GM19463 (cell line): ENCODE measurements around the gene PANK1.

Source experiments
- ATAC-seq: cut with Tn5 transposase; IDR thresholded peaks from one replicate; pipeline ENCODE4 v1.9.1; 2021; ENCODE audit warnings: mild to moderate bottlenecking, moderate library complexity; ENCODE audit not compliant: unreplicated experiment

The PANK1 gene

DNA sequence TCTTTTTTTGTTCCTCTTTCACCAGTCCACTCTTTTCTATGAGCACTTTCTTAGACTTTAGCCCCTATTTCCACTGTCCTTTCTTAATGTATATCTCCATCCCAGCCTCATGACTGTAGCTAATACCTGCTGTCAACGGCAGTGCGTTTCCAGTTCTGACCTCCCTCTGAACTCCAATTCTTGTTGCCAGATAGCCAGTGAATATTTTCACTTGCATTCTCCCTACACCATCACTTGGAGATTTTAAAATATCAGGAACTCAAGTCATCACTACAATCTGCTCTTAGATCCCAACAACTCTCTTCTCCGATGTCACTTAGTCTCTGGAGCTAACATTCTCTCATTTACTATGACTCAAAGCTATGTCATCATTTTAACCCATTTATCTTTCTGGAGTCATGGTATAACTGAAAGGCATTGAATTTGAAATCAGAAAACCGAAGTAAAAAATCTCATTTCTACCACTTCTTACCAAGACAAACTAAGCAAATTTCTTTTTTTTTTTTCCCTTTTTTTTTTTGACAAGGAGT lies 104.6 kb downstream of the PANK1 start:
- ATAC-seq: no peak

GRCh38 chr10:89537364-89537763 lies 107.7 kb downstream of the PANK1 start:
- no peak for ATAC-seq

DNA sequence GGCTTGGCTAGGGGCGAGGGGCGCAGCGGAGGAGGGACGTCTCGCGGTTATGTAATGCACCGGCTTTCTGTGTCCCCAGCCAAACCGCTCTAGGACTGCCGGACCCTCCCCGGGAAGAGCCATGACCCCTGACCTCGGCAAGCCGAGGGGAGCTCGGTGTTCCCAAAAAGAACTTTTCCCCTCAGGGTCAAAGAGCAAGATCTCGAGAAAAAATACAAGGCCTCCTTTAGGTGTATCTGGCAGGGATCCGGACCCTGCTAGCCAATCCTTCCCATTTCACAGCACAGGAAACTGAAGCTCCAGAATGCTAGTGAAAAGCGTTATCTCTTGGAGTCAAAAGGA lies 109.1 kb downstream of the PANK1 start:
- no peak for ATAC-seq

DNA sequence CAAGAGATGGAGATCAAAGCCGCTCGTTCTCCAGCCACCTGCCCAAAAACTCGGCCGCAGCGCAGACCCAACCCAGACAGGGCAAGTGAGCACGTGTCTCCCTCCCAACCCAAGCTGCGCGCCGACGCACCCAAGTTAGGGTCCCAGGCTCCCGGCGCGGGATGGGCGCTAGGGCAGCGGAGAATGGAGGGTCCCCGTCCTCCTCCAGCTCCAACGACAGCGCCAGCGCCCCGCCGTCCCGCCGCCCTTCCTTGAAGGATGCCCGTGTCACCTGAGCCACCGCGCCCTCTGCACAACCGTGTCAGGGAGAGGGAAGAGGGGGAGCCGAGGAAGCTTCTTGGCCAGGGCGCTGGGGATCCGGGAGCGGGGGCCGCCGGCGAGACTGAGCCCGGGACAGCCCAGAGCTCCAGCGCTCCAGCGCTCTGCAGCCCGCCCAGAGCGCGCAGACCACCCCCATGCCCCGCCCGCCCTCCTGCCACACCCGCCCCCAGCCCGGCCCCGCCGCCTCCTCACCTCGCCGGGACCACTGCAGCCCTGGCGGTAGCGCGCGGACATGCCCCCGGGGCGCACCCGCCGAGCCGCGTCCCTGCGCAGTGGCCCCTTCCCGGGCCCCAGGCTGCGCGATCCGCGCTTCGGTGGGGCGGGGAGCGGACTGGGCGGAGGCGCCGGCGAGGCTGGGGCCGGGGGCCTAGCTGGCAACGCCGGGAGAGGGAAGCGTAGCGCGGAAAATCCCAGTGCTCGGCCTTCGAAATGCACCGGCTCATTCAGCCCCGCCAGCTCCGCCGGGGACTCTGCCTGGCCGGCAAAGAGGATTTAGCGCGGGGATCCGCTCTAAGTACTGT lies 109.7 kb downstream of the PANK1 start, which contains the start of gene SLC16A12:
Gene SLC16A12 (minus strand): TSS at position 424 of the 842 bp plus-strand sequence. CDS start 73,016 bp downstream, outside the sequence.
- no peak for ATAC-seq

DNA sequence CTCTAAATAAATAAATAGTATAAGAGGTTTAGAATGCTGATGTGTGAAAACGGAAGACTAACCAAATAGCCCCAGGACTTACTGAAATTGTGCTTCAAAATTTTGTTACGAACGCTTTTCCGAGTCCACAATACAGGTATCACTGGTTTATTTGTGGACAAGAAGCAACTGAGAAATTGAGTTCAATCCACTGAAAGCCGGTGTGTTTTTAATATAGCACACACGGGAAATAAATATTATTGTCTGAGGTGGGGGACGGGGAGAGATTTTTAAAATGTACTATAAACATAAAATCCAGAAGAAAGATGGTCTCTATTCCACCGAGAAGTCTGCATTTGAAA lies 110.2 kb downstream of the PANK1 start:
- no peak for ATAC-seq
